H1 (cell line): ENCODE measurements around the gene EHD4. TPM values are rescaled to one million over a fixed set of nuclear protein-coding genes. Genes with fewer than 3 reads are reported as not detected.

Experiments used
- CTCF ChIA-PET: fragments of 300-600 bp; sonication (Branson Sonifier 250); formaldehyde crosslinking; loops from one replicate; lab custom pipeline; 2021; ENCODE audit not compliant: partially characterized antibody; lab: Charles Lee
- POLR2A ChIA-PET: fragments of 300-600 bp; sonication (Branson Sonifier 250); formaldehyde crosslinking; loops from one replicate; lab custom pipeline; 2021; ENCODE audit warnings: inconsistent platforms; ENCODE audit not compliant: partially characterized antibody; lab: Charles Lee
- DNase-seq, 2 experiments: peaks; one replicate each; pipeline versions ENCODE4 v3.0.0 to v3.0.0-alpha.2; 2010 to 2022; ENCODE audit warnings: low spot score in 2 of 2, low read depth in 1 of 2, mixed read lengths in 1 of 2
- FAIRE-seq: peaks from 2 replicates; lab custom pipeline; 2011; peaks lifted over from hg19 to GRCh38; lab: Jason Lieb, UNC
- H2AFZ ChIP-seq: 2 replicates; pipeline ENCODE4 v1.8.1; 2012; ENCODE audit warnings: low read length, inconsistent platforms
- H2AK5ac ChIP-seq: 2 replicates; pipeline ENCODE4 v1.6.1; 2013; ENCODE audit warnings: low read depth, low read length
- H2BK120ac ChIP-seq: replicated peaks from 2 replicates; pipeline ENCODE3; 2013; ENCODE audit warnings: low read depth, low read length, inconsistent platforms
- H2BK12ac ChIP-seq: 2 replicates; pipeline ENCODE4 v1.6.1; 2013; ENCODE audit warnings: low read depth, low read length
- H2BK15ac ChIP-seq: 2 replicates; pipeline ENCODE4 v1.6.1; 2013; ENCODE audit warnings: low read length
- H2BK20ac ChIP-seq: 2 replicates; pipeline ENCODE4 v1.6.1; 2013; ENCODE audit warnings: low read length
- H2BK5ac ChIP-seq: 2 replicates; pipeline ENCODE4 v1.6.1; 2013; ENCODE audit warnings: low read depth, low read length
- H3K14ac ChIP-seq: 2 replicates; pipeline ENCODE4 v1.6.1; 2013; ENCODE audit warnings: inconsistent platforms; ENCODE audit not compliant: insufficient read length
- H3K18ac ChIP-seq: 2 replicates; pipeline ENCODE4 v1.6.1; 2013; ENCODE audit warnings: low read length; ENCODE audit errors: extremely low read depth
- H3K23ac ChIP-seq: 2 replicates; pipeline ENCODE4 v1.6.1; 2013; ENCODE audit warnings: inconsistent platforms; ENCODE audit not compliant: insufficient read length
- H3K23me2 ChIP-seq: 2 replicates; pipeline ENCODE4 v1.6.1; 2013; ENCODE audit warnings: low read depth, low read length
- H3K27ac ChIP-seq: 2 replicates; pipeline ENCODE4 v1.6.1; 2011; ENCODE audit warnings: low read depth, low read length, inconsistent platforms
- H3K27me3 ChIP-seq, 4 experiments: replicated peaks in 1 of 4; 1 replicate in 1 of 4; 2 replicates in 3 of 4; pipeline versions ENCODE4 v1.6.1 to v1.8.1; 2011 to 2013; ENCODE audit warnings: low read length in 3 of 4, mild to moderate bottlenecking in 3 of 4, inconsistent platforms in 2 of 4, mixed read lengths in 2 of 4, moderate library complexity in 1 of 4; ENCODE audit not compliant: control insufficient read depth in 3 of 4, insufficient read depth in 3 of 4; ENCODE audit errors: extremely low read depth in 1 of 4
- H3K36me3 ChIP-seq, 4 experiments: 2 replicates each; pipeline versions ENCODE4 v1.6.1 to v1.8.1; 2011 to 2013; ENCODE audit warnings: mild to moderate bottlenecking in 4 of 4, low read length in 3 of 4, moderate library complexity in 2 of 4, control low read depth in 1 of 4, inconsistent platforms in 1 of 4; ENCODE audit not compliant: insufficient read depth in 4 of 4, control insufficient read depth in 2 of 4
- H3K4ac ChIP-seq: replicated peaks from 2 replicates; pipeline ENCODE3; 2013; ENCODE audit warnings: low read length, low read depth, mixed read lengths, inconsistent platforms; ENCODE audit not compliant: insufficient read length
- H3K4me1 ChIP-seq, 4 experiments: replicated peaks in 1 of 4; 1 replicate in 1 of 4; 2 replicates in 3 of 4; pipeline versions ENCODE4 v1.6.1 to v1.8.1; 2011 to 2013; ENCODE audit warnings: low read length in 3 of 4, inconsistent platforms in 2 of 4, mixed read lengths in 1 of 4; ENCODE audit not compliant: insufficient read depth in 4 of 4, control insufficient read depth in 3 of 4
- H3K4me2 ChIP-seq, 2 experiments: 2 replicates each; pipeline versions ENCODE4 v1.6.1 to v1.8.1; 2011 to 2013; ENCODE audit warnings: low read depth in 2 of 2, low read length in 2 of 2, control low read depth in 1 of 2, inconsistent platforms in 1 of 2, mild to moderate bottlenecking in 1 of 2; ENCODE audit not compliant: insufficient read depth in 1 of 2
- H3K4me3 ChIP-seq, 4 experiments: fragments of 200-600, 300-600 bp in 1 of 4; sonication (generic), shearing (Covaris generic), sonication (Bioruptor Twin) in 1 of 4; 2 replicates each; pipeline versions ENCODE4 v1.5.1 to v1.8.1; 2011 to 2016; ENCODE audit warnings: low read length in 4 of 4, low read depth in 3 of 4, control low read depth in 2 of 4, inconsistent platforms in 2 of 4, mild to moderate bottlenecking in 2 of 4, mixed read lengths in 1 of 4, moderate library complexity in 1 of 4; ENCODE audit not compliant: insufficient read depth in 2 of 4; ENCODE audit errors: extremely low read depth in 1 of 4
- H3K56ac ChIP-seq: replicated peaks from 2 replicates; pipeline ENCODE3; 2013; ENCODE audit warnings: low read depth, mild to moderate bottlenecking, mixed read lengths, low read length, inconsistent platforms; ENCODE audit not compliant: insufficient read length
- H3K79me1 ChIP-seq: 2 replicates; pipeline ENCODE4 v1.6.1; 2013; ENCODE audit warnings: low read depth, low read length, control low read depth
- H3K79me2 ChIP-seq, 2 experiments: 2 replicates each; pipeline versions ENCODE4 v1.6.1 to v1.8.1; 2012 to 2013; ENCODE audit warnings: low read length in 2 of 2, mild to moderate bottlenecking in 2 of 2, inconsistent platforms in 1 of 2; ENCODE audit not compliant: insufficient read depth in 2 of 2, control insufficient read depth in 1 of 2
- H3K9ac ChIP-seq, 4 experiments: replicated peaks in 1 of 4; 1 replicate in 1 of 4; 2 replicates in 3 of 4; pipeline versions ENCODE4 v1.6.1 to v1.8.1; 2011 to 2013; ENCODE audit warnings: low read depth in 3 of 4, low read length in 3 of 4, control low read depth in 2 of 4, mild to moderate bottlenecking in 2 of 4, moderate library complexity in 2 of 4, inconsistent platforms in 1 of 4; ENCODE audit errors: extremely low read depth in 1 of 4
- H3K9me3 ChIP-seq, 2 experiments: 2 replicates each; pipeline versions ENCODE4 v1.6.1 to v1.8.1; 2012 to 2013; ENCODE audit warnings: mild to moderate bottlenecking in 2 of 2, moderate library complexity in 2 of 2, control low read depth in 1 of 2, inconsistent platforms in 1 of 2, low read depth in 1 of 2, low read length in 1 of 2, mixed read lengths in 1 of 2; ENCODE audit not compliant: insufficient read depth in 2 of 2
- H4K20me1 ChIP-seq, 2 experiments: replicated peaks in 1 of 2; 2 replicates each; pipeline versions ENCODE3 to v1.8.1; 2011 to 2013; ENCODE audit warnings: inconsistent platforms in 2 of 2, low read length in 2 of 2, mild to moderate bottlenecking in 1 of 2; ENCODE audit not compliant: insufficient read depth in 2 of 2, control insufficient read depth in 1 of 2
- H4K5ac ChIP-seq: 2 replicates; pipeline ENCODE4 v1.6.1; 2013; ENCODE audit warnings: low read length, low read depth, mixed read lengths, inconsistent platforms; ENCODE audit not compliant: insufficient read length
- H4K8ac ChIP-seq: 2 replicates; pipeline ENCODE4 v1.8.0; 2013; ENCODE audit warnings: mild to moderate bottlenecking, moderate library complexity, low read length, inconsistent platforms; ENCODE audit not compliant: insufficient read depth; ENCODE audit errors: extremely low read depth
- H4K91ac ChIP-seq: replicated peaks from 2 replicates; pipeline ENCODE3; 2013; ENCODE audit warnings: low read length, mixed read lengths, inconsistent platforms; ENCODE audit not compliant: insufficient read length
- ASH2L ChIP-seq: fragments of 200-600, 300-600 bp; sonication (generic); IDR thresholded peaks from one replicate; pipeline ENCODE4 v1.7.1; 2017; ENCODE audit warnings: low read length
- BCL11A ChIP-seq, 2 experiments: IDR thresholded peaks; one replicate each; pipeline ENCODE4 v1.6.1; 2011; ENCODE audit warnings: low read depth in 2 of 2, low read length in 2 of 2, mild to moderate bottlenecking in 2 of 2
- CREB1 ChIP-seq: IDR thresholded peaks from 2 replicates; pipeline ENCODE4 v1.6.1; 2012; ENCODE audit warnings: inconsistent platforms
- KDM5A ChIP-seq: fragments of 200-600 bp; IDR thresholded peaks from 2 replicates; pipeline ENCODE4 v1.7.1; 2012; ENCODE audit warnings: mild to moderate bottlenecking, low read length, inconsistent platforms, mixed read lengths
- RAD21 ChIP-seq, 2 experiments: IDR thresholded peaks in 1 of 2; conservative IDR thresholded peaks in 1 of 2; 2 replicates each; pipeline ENCODE4 v1.6.1; 2011; ENCODE audit warnings: low read depth in 2 of 2, low read length in 2 of 2, improper control_type of control experiment in 1 of 2, inconsistent platforms in 1 of 2, mild to moderate bottlenecking in 1 of 2, moderate library complexity in 1 of 2
- TBP ChIP-seq: IDR thresholded peaks from 2 replicates; pipeline ENCODE4 v1.6.1; 2011; ENCODE audit warnings: low read depth, low read length, improper control_type of control experiment
- TCF12 ChIP-seq: IDR thresholded peaks from 2 replicates; pipeline ENCODE4 v1.6.1; 2011; ENCODE audit warnings: low read depth, mild to moderate bottlenecking, low read length
- TEAD4 ChIP-seq: IDR thresholded peaks from 2 replicates; pipeline ENCODE4 v1.6.1; 2012; ENCODE audit warnings: low read depth, low read length, inconsistent platforms, mixed read lengths
- WGBS, 2 experiments: shearing (Covaris generic) in 1 of 2; methylation state at CpG; one replicate each; pipeline versions ENCODE4 v1.1.6 to v1.1.7; 2013 to 2015; ENCODE audit warnings: low lambda C conversion rate in 2 of 2, mixed read lengths in 2 of 2, inconsistent platforms in 1 of 2, low coverage in 1 of 2, missing lambda C conversion rate in 1 of 2; ENCODE audit not compliant: insufficient replicate concordance in 2 of 2, insufficient coverage in 1 of 2, insufficient read length in 1 of 2; ENCODE audit errors: extremely low coverage in 1 of 2, missing lambda C conversion rate in 1 of 2; 5-methylcytosine and 5-hydroxymethylcytosine counted together
- polyA plus RNA-seq, 7 experiments: library from polyadenylated mRNA; depleted of rRNA in 3 of 7; stranded (reverse) in 5 of 7; unstranded in 2 of 7; fragments of >200 nt in 5 of 7; fragments of 200-250 nt in 2 of 7; gene quantifications; 1 replicate in 5 of 7; 2 replicates in 1 of 7; 4 replicates in 1 of 7; pipeline versions ENCODE4 v1.2.1 to v1.2.3, GENCODE V29; 2011 to 2013; ENCODE audit warnings: missing spikeins in 2 of 7, mixed read lengths in 2 of 7
- total RNA-seq: library from RNA; stranded (reverse); fragmentation: NEBNext Ultra II Directional; extraction: Animal tissue kit (Norgen Biotek cat#: 25700); gene quantifications from 2 replicates; pipeline ENCODE4 v1.2.1, GENCODE V29; 2021

The EHD4 gene
- total and polyA plus RNA-seq, 2 of the 8 experiments (the other 6 are each of a cell fraction or from before 2014, with no cell fraction given) = 17.5 to 24.5 TPM

DNA sequence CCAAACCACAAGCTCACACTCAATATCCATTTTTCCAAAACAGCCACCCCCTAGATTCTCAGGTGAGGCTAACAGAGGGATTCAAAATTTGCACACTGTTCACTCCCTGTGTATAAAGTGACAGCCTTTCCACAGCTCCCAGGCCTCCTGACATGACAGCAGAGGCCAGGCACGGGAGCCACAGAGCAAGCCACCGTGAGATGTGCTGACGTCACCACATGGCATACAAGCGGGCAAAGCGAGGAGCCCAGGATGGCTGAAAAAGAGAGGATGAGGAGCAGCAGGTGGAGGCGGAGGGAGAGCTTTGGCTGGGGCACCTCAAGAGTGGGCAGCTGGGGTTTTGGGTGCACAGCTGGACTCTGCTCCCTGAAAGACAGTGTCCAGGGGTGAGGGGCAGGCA, 27.1 kb downstream of the EHD4 start:
- FAIRE-seq = no peak
- CTCF ChIA-PET = interaction anchor here (1.3 to 1.5 kb wide), 2 partner anchors 11 to 12 kb away, joined by 3 to 4 read pairs; no protein-coding TSS in a partner anchor

More for the DNA sequence above, 27.1 kb downstream of the EHD4 start:
- Histone ChIP-seq H2AK5ac (no peak overlapping the region), H3K36me3 (peaks cover 2 to 10% (median 5%) of the 10 kb centered on the region in 4 experiments; a peak in 6 of 8 replicates), H4K5ac (no peak overlapping the region), H3K23ac (no peak overlapping the region), H3K4ac (no peak overlapping the region), H3K27ac (no peak overlapping the region), H3K4me2 (no peak overlapping the region), H4K20me1 (peaks cover 1 to 11% of the 10 kb centered on the region in 2 experiments), H2BK120ac (no peak overlapping the region), H2AFZ (no peak overlapping the region), H3K23me2 (no peaks in the 10 kb centered on the region), H3K18ac (no peak overlapping the region), H2BK20ac (no peak overlapping the region), H2BK15ac (no peak overlapping the region), H4K8ac (no peak overlapping the region), H3K79me1 (peaks cover 2% of the 10 kb centered on the region), H3K9ac (no peak overlapping the region), H2BK12ac (no peak overlapping the region), H3K27me3 (no peaks in the 10 kb centered on the region), H4K91ac (no peak overlapping the region), H3K4me1 (peaks cover 2 to 4% (median 3%) of the 10 kb centered on the region in 4 experiments; a peak in 3 of 7 replicates), H3K79me2 (peaks cover 0 to 4% of the 10 kb centered on the region in 2 experiments; a peak in 1 of 4 replicates), H3K4me3 (no peak overlapping the region), H3K56ac (no peak overlapping the region), H2BK5ac (no peak overlapping the region), H3K14ac (no peak overlapping the region), H3K9me3 (no peaks in the 10 kb centered on the region)
- TF ChIP-seq CREB1 (no peak), TBP (no peak), TEAD4 (no peak), BCL11A (IDR thresholded peaks at IDR 0.05; ENCODE audit: low read depth in 2 of 2, low read length in 2 of 2) (no peak), KDM5A (no peak), TCF12 (no peak), RAD21 (IDR thresholded peaks at IDR 0.05 in 1 of 2, conservative IDR thresholded peaks at IDR 0.05 in 1 of 2; ENCODE audit: low read depth in 2 of 2, low read length in 2 of 2) (no peak), ASH2L (no peak)
- 95% methylated on average over 6 of the region's 6 CpGs; no CpG with 5 or more reads in 1 of the 2 experiments for WGBS, 2 experiments
- POLR2A ChIA-PET = no interaction called here
- no peak for DNase-seq
